HG02973 (cell line): ENCODE results near the gene RAC2.
"Not testable (repeated sequence)": the region's sequence is repeated elsewhere in the genome, so short reads cannot be mapped to it uniquely, and the experiment has no call there.

Source experiments
- ATAC-seq: cut with Tn5 transposase; IDR thresholded peaks from one replicate; pipeline ENCODE4 v1.9.1; 2021; ENCODE audit warnings: moderate library complexity; ENCODE audit not compliant: unreplicated experiment

Gene RAC2

DNA sequence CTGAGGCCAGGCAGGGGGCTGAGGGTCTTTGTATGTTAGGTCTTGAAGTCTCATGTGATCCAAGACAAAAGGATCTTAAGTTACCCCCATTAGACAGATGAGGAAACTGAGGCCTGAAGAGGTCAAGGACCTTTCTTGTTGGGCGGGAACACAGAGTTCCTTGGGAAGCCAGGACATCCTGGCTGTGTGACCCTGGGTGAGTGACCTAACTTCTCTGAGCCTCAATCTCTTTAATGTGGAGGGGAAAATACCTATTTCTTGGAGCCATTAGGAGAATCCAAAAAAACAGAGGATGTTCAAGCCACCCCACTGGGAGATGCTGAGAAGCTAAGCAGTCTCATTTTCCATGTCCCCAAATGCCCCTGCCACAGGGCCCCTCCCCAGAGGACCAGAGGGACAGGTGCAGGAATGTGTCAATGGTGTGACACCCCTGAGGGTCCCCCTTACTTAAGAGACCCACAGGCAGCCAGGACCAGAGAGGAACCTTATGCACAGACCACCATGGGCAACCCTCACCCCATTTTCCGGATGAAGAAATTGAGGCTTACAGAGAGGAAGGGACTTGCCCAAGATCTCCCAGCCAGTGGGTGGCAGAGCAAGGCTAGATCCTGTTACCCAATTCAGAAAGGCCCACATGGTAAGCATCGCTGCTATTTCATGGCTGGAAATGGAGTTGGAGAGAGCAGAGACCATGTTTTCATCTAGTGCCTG, 8.0 kb downstream of the RAC2 start:
- ATAC-seq = no peak

DNA sequence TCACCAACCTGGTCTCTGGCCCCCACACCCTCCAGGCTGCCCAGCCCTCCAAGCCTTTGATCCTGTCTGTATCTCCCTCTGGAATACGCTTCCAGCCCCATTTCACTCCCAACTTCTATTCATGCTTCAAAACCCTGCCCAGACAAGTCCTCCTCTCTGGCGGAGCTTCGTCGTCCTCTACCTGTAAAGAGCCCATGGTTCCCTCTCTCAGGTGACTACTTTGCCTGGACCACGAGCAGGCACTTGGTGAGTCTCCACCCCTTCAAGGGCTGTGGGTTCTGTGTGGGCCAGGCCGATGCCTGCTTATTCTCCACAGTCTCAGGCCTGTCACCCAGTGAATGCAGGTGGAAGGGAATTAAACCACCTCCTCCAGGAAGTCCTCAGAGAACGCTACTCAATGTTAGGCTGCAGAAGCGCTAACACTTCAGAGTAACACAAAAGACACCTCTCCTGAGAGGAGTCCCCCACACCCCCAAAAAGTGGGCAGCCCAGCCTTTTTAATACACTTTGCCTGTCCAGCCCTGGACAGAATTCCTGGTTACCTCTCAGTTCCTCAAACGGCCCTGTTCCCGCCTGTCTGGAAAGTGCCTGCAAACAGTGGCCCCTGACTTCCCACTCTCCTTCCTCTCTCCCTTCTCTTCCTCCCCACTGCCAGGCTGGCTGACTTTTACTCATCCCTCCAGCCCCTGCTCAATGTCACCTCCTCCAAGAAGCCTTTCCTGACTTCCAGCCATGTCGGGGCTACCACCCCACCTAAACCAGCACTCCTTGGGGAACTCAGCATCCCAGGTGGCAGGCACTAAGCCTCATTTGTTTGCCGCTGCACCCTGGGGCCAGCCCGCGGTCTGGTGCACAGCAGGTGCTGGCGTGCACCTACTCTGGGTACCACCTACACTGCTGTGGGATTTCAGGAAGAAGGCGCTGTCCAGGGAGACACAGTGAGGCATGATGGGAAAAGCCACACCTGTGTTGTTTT, 9.0 kb downstream of the RAC2 start:
- no peak for ATAC-seq

GRCh38 chr22:37233751-37234631, 10.1 kb downstream of the RAC2 start:
- no peak for ATAC-seq

GRCh38 chr22:37233371-37233750, 10.7 kb downstream of the RAC2 start:
- not testable (repeated sequence) for ATAC-seq

DNA sequence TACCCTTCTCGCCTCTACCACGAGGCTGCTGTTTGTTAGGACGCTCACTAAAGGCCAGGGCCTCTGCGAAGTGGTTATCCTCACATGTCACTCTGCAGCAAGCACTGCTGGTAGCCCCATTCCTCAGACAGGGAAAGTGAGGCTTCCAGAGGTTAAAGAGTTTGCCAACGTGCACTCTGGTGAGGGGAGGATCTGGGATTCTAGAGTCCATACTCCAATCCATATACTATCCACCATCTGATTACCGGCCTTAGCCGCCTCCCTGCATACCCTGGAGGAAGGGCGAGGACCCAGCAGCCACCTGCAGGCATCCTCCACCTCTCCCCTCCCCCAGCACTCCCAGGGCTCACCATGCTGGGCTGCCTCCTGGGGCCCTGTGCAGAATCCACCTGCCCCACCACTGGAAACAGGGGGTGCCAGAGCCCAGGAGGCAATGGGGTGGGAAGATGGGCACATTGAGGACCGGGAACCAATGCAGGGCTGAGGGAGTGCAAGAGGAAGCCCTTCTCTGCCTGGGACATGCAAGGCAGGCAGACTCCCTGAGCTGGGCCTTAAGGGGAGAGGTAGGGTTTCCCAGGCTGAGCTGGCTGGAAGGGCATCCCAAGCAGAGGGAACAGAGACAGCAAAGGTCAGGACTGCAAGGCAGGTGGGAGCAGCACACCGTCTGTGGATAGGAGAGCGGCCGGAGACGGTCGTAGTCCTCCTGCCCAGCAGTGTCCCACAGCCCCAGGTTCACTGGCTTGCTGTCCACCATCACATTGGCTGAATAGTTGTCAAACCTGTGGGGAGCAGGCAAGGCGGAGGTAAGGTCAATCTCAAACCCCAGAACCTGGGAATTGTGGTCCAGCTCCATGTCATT, 11.7 kb downstream of the RAC2 start:
- no peak for ATAC-seq

- ATAC-seq = no peak
Observed at GRCh38 chr22:37231406-37232139, 12.5 kb downstream of the RAC2 start.

DNA sequence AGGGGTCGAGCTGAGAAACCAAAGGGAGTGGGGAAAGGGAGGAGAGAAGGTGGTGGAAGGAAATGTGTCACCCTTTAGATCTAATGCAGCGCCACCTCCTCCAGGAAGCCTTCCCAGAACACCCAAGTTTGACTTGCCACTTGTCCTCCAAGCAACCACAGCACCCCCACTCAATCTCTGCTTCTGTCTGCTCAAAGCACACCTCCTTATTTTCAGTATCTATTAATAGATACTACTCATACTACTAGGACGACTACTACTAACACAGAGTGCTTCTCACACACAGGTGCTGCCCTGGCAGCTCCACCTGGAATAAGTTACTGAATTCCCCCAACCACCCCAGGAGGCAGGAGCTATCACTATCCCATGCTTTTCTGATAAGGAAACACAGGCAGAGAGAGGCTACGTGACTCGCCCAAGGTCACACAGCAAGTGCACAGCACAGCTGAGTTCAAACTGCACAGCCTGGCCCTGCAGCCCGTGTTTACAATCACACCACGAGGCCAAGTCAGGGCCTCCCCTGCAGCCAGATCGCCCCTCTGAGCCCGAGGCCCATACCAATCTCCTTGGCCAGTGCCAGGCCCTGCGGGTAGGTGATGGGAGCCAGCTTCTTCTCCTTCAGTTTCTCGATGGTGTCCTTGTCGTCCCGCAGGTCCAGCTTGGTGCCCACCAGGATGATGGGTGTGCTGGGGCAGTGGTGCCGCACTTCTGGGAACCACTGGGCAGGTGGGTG, 13.2 kb downstream of the RAC2 start:
- no peak for ATAC-seq

GRCh38 chr22:37229805-37230672, 14.0 kb downstream of the RAC2 start:
- ATAC-seq = peak; percentile 48

GRCh38 chr22:37229012-37229804, 14.9 kb downstream of the RAC2 start:
- ATAC-seq = no peak

GRCh38 chr22:37228106-37229011, 15.7 kb downstream of the RAC2 start:
- ATAC-seq = no peak

DNA sequence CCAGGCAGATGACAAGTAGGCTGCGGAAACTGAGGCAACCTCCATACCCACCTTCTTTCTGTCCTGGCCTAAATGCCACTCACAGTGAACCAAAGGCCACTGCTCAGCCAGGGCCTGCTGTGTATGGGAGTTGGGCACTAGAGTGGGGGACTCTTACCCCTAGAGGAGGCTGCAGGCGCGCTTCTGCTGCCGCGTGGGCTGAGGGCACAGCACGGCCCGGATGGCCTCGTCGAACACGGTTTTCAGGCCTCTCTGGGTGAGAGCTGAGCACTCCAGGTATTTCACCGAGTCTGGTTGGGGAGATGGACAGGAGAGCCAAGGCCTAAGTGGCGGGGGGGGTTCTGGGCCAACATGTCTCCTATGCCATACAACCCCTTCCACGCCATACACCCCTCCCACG, 17.6 kb downstream of the RAC2 start:
- ATAC-seq = no peak

GRCh38 chr22:37226087-37226486, 18.0 kb downstream of the RAC2 start:
- ATAC-seq = no peak

DNA sequence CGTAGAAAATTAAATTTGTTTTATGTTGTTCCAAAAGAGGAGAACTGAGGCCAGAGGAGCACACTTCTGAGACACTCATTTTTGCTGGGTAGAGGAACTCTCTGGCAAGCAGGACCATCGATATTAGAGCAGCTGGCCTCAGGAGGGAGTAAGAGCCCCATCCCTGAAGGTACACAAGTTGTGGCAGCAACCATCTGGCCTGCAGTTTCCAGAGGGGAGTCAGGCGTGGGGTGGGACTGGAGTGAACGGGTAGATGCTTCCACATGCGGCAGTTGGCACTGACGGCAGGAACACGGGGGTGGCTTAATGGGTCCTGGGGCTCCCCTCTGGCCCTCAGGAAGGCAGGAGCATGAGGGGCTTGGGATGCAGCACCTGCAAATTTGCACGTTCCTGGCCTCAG, 18.6 kb downstream of the RAC2 start:
- ATAC-seq = no peak

DNA sequence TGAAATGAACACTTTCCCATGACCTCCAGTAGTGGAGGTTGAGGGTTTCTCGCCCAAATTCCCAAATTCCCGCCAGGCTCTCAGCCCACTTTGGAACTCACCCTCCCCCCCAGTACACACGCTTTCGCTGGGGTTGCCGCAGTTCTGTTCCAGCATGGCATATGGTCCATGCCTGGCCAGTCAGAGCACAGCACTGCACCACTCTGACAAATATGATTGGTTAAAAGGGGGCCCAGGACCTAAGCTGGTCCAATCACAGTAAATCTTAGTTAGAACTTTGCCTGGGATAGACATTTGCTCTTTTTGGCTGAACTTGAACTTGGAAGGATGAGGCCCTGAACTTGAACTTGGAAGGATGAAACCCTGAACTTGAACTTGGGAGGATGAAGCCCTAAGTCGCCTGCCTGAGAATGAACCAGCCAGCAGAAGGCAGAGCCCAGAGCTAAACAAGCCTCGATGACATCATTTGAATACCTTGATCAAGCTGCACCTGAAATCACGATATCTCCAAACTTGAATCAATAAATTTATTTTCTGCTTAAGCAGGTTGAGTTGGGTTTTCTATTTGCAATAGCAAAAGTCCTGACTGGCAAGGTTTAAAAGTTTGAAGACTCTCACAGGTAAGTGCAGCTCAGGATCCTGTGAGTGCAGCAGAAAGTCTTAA, 19.2 kb downstream of the RAC2 start:
- no peak for ATAC-seq

DNA sequence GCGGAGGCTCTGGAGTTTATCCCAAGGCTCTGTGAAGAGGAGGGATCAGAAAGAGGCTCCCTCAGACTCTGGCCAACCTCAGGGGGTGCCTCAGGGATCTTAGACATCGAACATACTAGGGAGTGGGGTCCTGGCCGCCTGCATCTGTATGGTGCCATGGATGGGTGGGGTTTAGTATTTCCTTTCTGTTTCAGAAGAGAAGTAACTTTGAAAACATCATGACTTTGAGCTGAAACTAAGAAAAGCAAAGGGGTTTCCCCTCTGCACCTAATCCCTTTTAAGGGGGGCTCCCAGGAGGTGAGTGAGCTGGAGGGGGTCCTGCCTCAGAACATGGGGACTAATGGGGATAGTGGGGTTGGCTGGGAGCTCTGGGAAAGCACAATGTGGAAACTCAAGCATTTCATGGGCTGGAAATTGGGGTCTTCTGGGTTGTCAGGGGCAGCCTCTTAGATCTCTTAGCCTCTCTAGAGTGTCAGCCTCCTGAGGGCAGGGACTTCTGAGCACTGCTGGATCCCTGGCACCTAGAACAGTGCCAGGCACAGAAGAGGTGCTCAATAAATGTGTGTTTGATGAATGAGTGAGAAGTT, 20.0 kb downstream of the RAC2 start:
- ATAC-seq = no peak
